Coronary artery (tissue), 2 donors: Measurements from ENCODE around the gene C9orf72.
"Not testable (repeated sequence)": the region's sequence is repeated elsewhere in the genome, so short reads cannot be mapped to it uniquely, and the experiment has no call there.

Experiments
- DNase-seq: peaks from one replicate; pipeline ENCODE4 v3.0.0-alpha.2; 2017; ENCODE audit warnings: low spot score
- H3K27ac ChIP-seq, 2 donors: fragments of 200-600 bp; sonication (generic); one replicate each; pipeline ENCODE4 v1.5.1; 2016 to 2019
- H3K4me3 ChIP-seq: fragments of 200-600 bp; sonication (generic); 2 replicates; pipeline ENCODE4 v1.5.1; 2016; ENCODE audit warnings: mild to moderate bottlenecking, moderate library complexity
- CTCF ChIP-seq: fragments of 200-600 bp; sonication (generic); IDR thresholded peaks from one replicate; pipeline ENCODE4 v1.5.1; 2019; ENCODE audit warnings: antibody characterized with exemption

Gene C9orf72

GRCh38 chr9:27572918-27573633, at the start of gene C9orf72:
Gene C9orf72, minus strand, starts transcription at chr9:27573481. Its CDS starts 6,361 bp downstream, at chr9:27567120.
- Histone ChIP-seq H3K4me3 (peak within 1 kb of the TSS; percentile 81), H3K27ac (peak within 1 kb of the TSS; percentile 97)
- TF ChIP-seq CTCF: no peak
- peak; percentile 91 for DNase-seq

- no peak for TF ChIP-seq CTCF
- no peak overlapping the region for H3K4me3 ChIP-seq
- no peak overlapping the region for H3K27ac ChIP-seq
- no peak for DNase-seq
Measured at GRCh38 chr9:27622693-27623340, 49.5 kb upstream of the C9orf72 start.

- Histone ChIP-seq H3K4me3 (no peak overlapping the region), H3K27ac (no peak overlapping the region)
- TF ChIP-seq CTCF: no peak
- no peak for DNase-seq
Measured at GRCh38 chr9:27619743-27620142, 46.5 kb upstream of the C9orf72 start.

- no peak overlapping the region for H3K27ac ChIP-seq
- DNase-seq: no peak
- H3K4me3 ChIP-seq: no peak overlapping the region
- TF ChIP-seq CTCF: no peak
Measured at GRCh38 chr9:27618066-27618465, 44.8 kb upstream of the C9orf72 start.

- no peak for DNase-seq
- Histone ChIP-seq H3K4me3 (no peak overlapping the region), H3K27ac (no peak overlapping the region)
- TF ChIP-seq CTCF: no peak
Measured at GRCh38 chr9:27614551-27614950, 41.3 kb upstream of the C9orf72 start.

GRCh38 chr9:27612036-27612435, 38.8 kb upstream of the C9orf72 start:
- not testable (repeated sequence) for H3K27ac ChIP-seq, DNase-seq, H3K4me3 ChIP-seq

- Histone ChIP-seq H3K4me3 (no peak overlapping the region), H3K27ac (no peak overlapping the region)
- no peak for TF ChIP-seq CTCF
- no peak for DNase-seq
Measured at GRCh38 chr9:27610622-27611021, 37.3 kb upstream of the C9orf72 start.
